Panc1 (cell line): ENCODE measurements around the gene ASIC3. TPM values are rescaled to one million over a fixed set of nuclear protein-coding genes. Genes with fewer than 3 reads are reported as not detected.
A peak's percentile ranks its signal among the peaks of the same experiment; 100 is the strongest.

Source experiments
- ATAC-seq: fragments of 200-7000 bp; cut with Tn5 transposase; 2 replicates; pipeline ENCODE4 v1.9.1; 2020; ENCODE audit warnings: mild to moderate bottlenecking, moderate library complexity
- BruUV-seq: library from RNA; stranded (reverse); fragments of 400-500 nt; replicated peaks from 2 replicates; lab custom pipeline; 2021; lab: Mats Ljungman, UMichigan
- CTCF ChIA-PET: fragments of 300-600 bp; sonication (Branson Sonifier 250); formaldehyde crosslinking; loops from one replicate; lab custom pipeline; 2022; ENCODE audit warnings: antibody characterized with exemption; lab: Charles Lee
- POLR2A ChIA-PET: fragments of 300-600 bp; sonication (Branson Sonifier 250); formaldehyde crosslinking; loops from one replicate; lab custom pipeline; 2022; ENCODE audit warnings: antibody characterized with exemption; lab: Charles Lee
- DNase-seq: peaks from one replicate; pipeline ENCODE4 v3.0.0-alpha.2; 2010; ENCODE audit warnings: low read depth, low spot score
- H3K27ac ChIP-seq: 2 replicates; pipeline ENCODE4 v1.5.1; 2011; ENCODE audit warnings: mild to moderate bottlenecking, low read length, inconsistent platforms
- H3K27me3 ChIP-seq: fragments of 200-500 bp; sonication (Bioruptor generic); 2 replicates; pipeline ENCODE4 v1.6.0; 2014; ENCODE audit warnings: low read length, inconsistent platforms; ENCODE audit not compliant: control insufficient read depth, insufficient read depth
- H3K36me3 ChIP-seq: fragments of 200-500 bp; sonication (Bioruptor generic); 2 replicates; pipeline ENCODE4 v1.5.1; 2014; ENCODE audit warnings: inconsistent platforms, mild to moderate bottlenecking, low read length, moderate library complexity; ENCODE audit not compliant: control insufficient read depth, insufficient read depth
- H3K4me1 ChIP-seq: 2 replicates; pipeline ENCODE4 v1.5.1; 2011; ENCODE audit warnings: inconsistent platforms, mild to moderate bottlenecking, low read length, moderate library complexity; ENCODE audit not compliant: control insufficient read depth, insufficient read depth
- H3K4me3 ChIP-seq, 2 experiments: 2 replicates each; pipeline ENCODE4 v1.5.1; 2011 to 2012; ENCODE audit warnings: low read depth in 2 of 2, low read length in 2 of 2, mild to moderate bottlenecking in 2 of 2, inconsistent platforms in 1 of 2, moderate library complexity in 1 of 2
- H3K9me3 ChIP-seq: fragments of 200-500 bp; sonication (Bioruptor generic); 2 replicates; pipeline ENCODE4 v1.5.1; 2014; ENCODE audit warnings: low read depth, mild to moderate bottlenecking, inconsistent platforms, low read length, moderate library complexity; ENCODE audit not compliant: control insufficient read depth, insufficient read depth
- POLR2AphosphoS5 ChIP-seq: IDR thresholded peaks from 2 replicates; pipeline ENCODE4 v1.6.1; 2012; ENCODE audit warnings: mild to moderate bottlenecking, low read depth, low read length, moderate library complexity
- SIN3A ChIP-seq: IDR thresholded peaks from 2 replicates; pipeline ENCODE4 v1.6.1; 2012; ENCODE audit warnings: low read depth, mild to moderate bottlenecking, low read length, moderate library complexity, borderline replicate concordance; ENCODE audit not compliant: insufficient read depth
- TCF7L2 ChIP-seq: IDR thresholded peaks from 2 replicates; pipeline ENCODE4 v1.6.1; 2011; ENCODE audit warnings: mild to moderate bottlenecking, low read depth, low read length, inconsistent platforms
- in situ Hi-C: cut with HindIII; loops from 2 replicates; pipeline ENCODE4 v1.10.0; 2016; ENCODE audit warnings: low sequenced_read_pairs, low pct_unique_long_range_greater_than_20kb
- intact Hi-C: fragments of 100-400 bp; cut with micrococcal nuclease; formaldehyde crosslinking; loops from one replicate; pipeline ENCODE4 v1.10.0; 2022; ENCODE audit not compliant: unreplicated experiment
- total RNA-seq: library from RNA; stranded (reverse); gene quantifications from one replicate; pipeline ENCODE4 v1.2.1, GENCODE V29; 2021; ENCODE audit not compliant: unreplicated experiment
- TF ChIP-seq, protein P1 (sequence below), 2 experiments: IDR thresholded peaks; 2 replicates each; pipeline ENCODE4 v1.6.1; 2011 to 2012; ENCODE audit warnings: low read depth in 2 of 2, control low read depth in 1 of 2, low read length in 1 of 2, mild to moderate bottlenecking in 1 of 2, moderate library complexity in 1 of 2; ENCODE audit not compliant: insufficient read depth in 1 of 2
- TF ChIP-seq, protein P2 (sequence below): fragments of 450-650 bp; IDR thresholded peaks from 2 replicates; pipeline ENCODE4 v1.5.1; 2017; ENCODE audit warnings: mild to moderate bottlenecking

Gene ASIC3
- total RNA-seq, 1 experiment from 2014 or later = 1.3 TPM

DNA sequence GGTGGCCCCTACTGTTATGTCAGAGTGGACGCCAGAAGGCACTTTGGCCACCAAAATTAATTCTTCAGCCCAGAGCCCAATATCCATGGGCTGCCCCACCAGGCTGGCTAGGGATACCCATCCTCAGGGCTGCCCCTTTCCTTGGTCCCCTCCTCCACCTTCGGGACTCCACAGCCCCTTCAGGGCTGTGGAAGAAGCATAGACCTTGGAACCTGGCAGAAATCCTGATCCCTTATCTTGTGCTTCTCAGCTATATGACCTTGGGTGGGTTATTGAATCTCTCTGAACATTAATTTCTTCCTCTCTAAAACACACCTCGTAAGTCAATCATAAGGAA is 35.5 kb downstream of the ASIC3 start:
- ChIA-PET POLR2A (interaction anchor here (0.7 kb wide), 1 partner anchor 23 kb away, joined by 4 read pairs; no protein-coding TSS in a partner anchor), CTCF (no interaction called here)
- Histone ChIP-seq H3K27ac (peak overlapping the region; percentile 91), H3K4me1 (peaks cover 38% of the 10 kb centered on the region), H3K9me3 (no peaks in the 10 kb centered on the region), H3K27me3 (no peaks in the 10 kb centered on the region), H3K36me3 (no peaks in the 10 kb centered on the region; the same call in 1 of the 2 replicates), H3K4me3 (peak overlapping the region; percentile 74 to 93)
- TF ChIP-seq TCF7L2 (no peak), SIN3A (no peak), POLR2AphosphoS5 (no peak)
- TF ChIP-seq, protein P1, sequence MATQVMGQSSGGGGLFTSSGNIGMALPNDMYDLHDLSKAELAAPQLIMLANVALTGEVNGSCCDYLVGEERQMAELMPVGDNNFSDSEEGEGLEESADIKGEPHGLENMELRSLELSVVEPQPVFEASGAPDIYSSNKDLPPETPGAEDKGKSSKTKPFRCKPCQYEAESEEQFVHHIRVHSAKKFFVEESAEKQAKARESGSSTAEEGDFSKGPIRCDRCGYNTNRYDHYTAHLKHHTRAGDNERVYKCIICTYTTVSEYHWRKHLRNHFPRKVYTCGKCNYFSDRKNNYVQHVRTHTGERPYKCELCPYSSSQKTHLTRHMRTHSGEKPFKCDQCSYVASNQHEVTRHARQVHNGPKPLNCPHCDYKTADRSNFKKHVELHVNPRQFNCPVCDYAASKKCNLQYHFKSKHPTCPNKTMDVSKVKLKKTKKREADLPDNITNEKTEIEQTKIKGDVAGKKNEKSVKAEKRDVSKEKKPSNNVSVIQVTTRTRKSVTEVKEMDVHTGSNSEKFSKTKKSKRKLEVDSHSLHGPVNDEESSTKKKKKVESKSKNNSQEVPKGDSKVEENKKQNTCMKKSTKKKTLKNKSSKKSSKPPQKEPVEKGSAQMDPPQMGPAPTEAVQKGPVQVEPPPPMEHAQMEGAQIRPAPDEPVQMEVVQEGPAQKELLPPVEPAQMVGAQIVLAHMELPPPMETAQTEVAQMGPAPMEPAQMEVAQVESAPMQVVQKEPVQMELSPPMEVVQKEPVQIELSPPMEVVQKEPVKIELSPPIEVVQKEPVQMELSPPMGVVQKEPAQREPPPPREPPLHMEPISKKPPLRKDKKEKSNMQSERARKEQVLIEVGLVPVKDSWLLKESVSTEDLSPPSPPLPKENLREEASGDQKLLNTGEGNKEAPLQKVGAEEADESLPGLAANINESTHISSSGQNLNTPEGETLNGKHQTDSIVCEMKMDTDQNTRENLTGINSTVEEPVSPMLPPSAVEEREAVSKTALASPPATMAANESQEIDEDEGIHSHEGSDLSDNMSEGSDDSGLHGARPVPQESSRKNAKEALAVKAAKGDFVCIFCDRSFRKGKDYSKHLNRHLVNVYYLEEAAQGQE (IDR thresholded peaks at IDR 0.05; ENCODE audit: insufficient read depth in 1 of 2, low read depth in 2 of 2, low read length in 1 of 2) = no peak
- TF ChIP-seq, protein P2, sequence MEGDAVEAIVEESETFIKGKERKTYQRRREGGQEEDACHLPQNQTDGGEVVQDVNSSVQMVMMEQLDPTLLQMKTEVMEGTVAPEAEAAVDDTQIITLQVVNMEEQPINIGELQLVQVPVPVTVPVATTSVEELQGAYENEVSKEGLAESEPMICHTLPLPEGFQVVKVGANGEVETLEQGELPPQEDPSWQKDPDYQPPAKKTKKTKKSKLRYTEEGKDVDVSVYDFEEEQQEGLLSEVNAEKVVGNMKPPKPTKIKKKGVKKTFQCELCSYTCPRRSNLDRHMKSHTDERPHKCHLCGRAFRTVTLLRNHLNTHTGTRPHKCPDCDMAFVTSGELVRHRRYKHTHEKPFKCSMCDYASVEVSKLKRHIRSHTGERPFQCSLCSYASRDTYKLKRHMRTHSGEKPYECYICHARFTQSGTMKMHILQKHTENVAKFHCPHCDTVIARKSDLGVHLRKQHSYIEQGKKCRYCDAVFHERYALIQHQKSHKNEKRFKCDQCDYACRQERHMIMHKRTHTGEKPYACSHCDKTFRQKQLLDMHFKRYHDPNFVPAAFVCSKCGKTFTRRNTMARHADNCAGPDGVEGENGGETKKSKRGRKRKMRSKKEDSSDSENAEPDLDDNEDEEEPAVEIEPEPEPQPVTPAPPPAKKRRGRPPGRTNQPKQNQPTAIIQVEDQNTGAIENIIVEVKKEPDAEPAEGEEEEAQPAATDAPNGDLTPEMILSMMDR = no peak
- in situ Hi-C loops (no loop called here), intact Hi-C loops (no loop called here)
- DNase-seq (no peak), ATAC-seq (no peak)
- no TSS peak for BruUV-seq

DNA sequence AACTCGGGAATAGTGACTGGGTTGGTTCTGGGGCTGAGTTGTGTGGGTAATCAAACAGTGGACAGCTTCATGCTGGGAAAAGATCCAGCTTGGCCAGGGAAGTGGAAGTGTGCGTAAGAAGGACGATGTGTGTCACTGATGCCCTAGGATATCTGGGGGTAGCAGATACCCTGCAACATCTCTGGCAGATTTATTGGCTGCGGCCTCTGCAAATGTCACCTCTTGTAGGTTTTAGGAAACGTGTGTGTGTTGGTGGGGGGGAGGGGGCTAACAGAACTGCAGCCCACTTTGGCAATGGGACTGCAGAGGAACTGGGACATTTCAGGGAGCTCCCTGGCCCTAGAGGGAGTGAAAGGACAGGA is 37.0 kb downstream of the ASIC3 start:
- CTCF ChIA-PET = interaction anchor here (1.1 kb wide), 1 partner anchor 17 kb away, joined by 3 read pairs; no protein-coding TSS in a partner anchor
- Histone ChIP-seq H3K27me3 (no peaks in the 10 kb centered on the region), H3K27ac (peak overlapping the region; percentile 83), H3K4me3 (peak overlapping the region; percentile 63 to 93), H3K9me3 (no peaks in the 10 kb centered on the region), H3K4me1 (peaks cover 40% of the 10 kb centered on the region), H3K36me3 (no peaks in the 10 kb centered on the region; the same call in 1 of the 2 replicates)
- ATAC-seq (no peak), DNase-seq (no peak)
- POLR2A ChIA-PET = interaction anchor here (1.2 kb wide), 1 partner anchor 24 kb away, joined by 6 read pairs; no protein-coding TSS in a partner anchor
- BruUV-seq = no TSS peak
- in situ Hi-C loops (no loop called here), intact Hi-C loops (no loop called here)
- TF ChIP-seq, protein P1 (IDR thresholded peaks at IDR 0.05; ENCODE audit: insufficient read depth in 1 of 2, low read depth in 2 of 2, low read length in 1 of 2) = no peak
- no peak for TF ChIP-seq TCF7L2
- TF ChIP-seq, protein P2 = no peak
- no peak for TF ChIP-seq SIN3A
- TF ChIP-seq POLR2AphosphoS5 = no peak
